ENCODE results near the gene VANGL2. TPM values are rescaled to one million over a fixed set of nuclear protein-coding genes. Genes with fewer than 3 reads are reported as not detected.
A peak's percentile ranks its signal among the peaks of the same experiment; 100 is the strongest.

Gene VANGL2
- total and polyA plus RNA-seq, 4 experiments from 2014 or later, result not detected

DNA sequence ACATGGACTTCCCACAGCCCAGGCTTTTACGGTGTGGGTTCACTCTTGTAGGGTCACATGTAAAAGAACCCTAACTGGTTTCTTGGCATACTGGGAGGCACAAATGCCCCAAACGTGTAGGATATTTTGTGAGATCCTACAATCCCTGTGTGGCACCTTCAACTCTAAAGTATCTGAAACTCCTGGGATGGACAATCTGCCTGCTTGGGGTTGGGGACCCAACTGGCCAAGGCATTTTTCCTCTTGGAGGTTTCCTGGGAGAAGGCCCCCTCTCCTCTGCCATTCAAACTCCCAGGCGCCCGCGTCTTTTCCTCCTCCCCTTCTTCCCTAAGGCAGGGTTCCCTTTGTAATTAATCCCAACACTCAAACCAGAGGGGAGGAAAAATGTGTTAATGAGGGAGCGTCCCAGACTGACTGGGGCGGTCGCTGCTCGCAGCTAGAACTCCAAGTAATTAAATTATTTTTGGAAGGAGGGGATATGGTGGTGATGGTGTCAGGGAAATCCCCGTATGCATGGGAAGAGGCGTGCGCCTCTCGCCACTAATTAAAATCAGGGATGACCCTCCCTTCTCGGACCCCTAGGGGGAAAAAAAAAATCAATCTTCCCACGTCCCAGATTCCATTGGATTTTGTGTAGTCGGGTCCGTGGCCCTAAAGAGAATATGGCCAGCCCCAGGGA is 681 bp upstream of the VANGL2 start:
- H3K4me1 Mint-ChIP-seq, result peaks cover 4 to 11% (median 6%) of the 10 kb centered on the region in 4 donors
- ChIA-PET POLR2A (ENCODE audit: partially characterized antibody) (no interaction called here), CTCF (ENCODE audit: partially characterized antibody) (no interaction called here)
- H3K27me3 Mint-ChIP-seq, result peaks cover 19 to 25% of the 10 kb centered on the region in 2 donors
- no peaks in the 10 kb centered on the region for H3K9me3 Mint-ChIP-seq
- H3K36me3 ChIP-seq (ENCODE audit: insufficient read depth, low read length), result no peaks in the 10 kb centered on the region
- H3K27ac Mint-ChIP-seq, result peak overlapping the region in 1 of 7 donors; percentile 45
- H3K4me3 Mint-ChIP-seq, result peak overlapping the region in 6 of 8 donors; percentile 22 to 62 (median 35)
- H3K27ac ChIP-seq (ENCODE audit: low read depth, low read length), result no peak overlapping the region
- no peak overlapping the region for H3K4me3 ChIP-seq (ENCODE audit: low read length in 2 of 2)
- DNase-seq, result no peak
- intact Hi-C loops (cut with micrococcal nuclease), result no loop called here
- H3K36me3 Mint-ChIP-seq, result no peaks in the 10 kb centered on the region
- peaks cover 15% of the 10 kb centered on the region for H3K4me1 ChIP-seq (ENCODE audit: insufficient read depth, low read length)
- H3K27me3 ChIP-seq (ENCODE audit: insufficient read depth, low read length), result peaks cover 9% of the 10 kb centered on the region
- no peaks in the 10 kb centered on the region for H3K9me3 ChIP-seq (ENCODE audit: control insufficient read depth in 1 of 2, low read length in 2 of 2)

DNA sequence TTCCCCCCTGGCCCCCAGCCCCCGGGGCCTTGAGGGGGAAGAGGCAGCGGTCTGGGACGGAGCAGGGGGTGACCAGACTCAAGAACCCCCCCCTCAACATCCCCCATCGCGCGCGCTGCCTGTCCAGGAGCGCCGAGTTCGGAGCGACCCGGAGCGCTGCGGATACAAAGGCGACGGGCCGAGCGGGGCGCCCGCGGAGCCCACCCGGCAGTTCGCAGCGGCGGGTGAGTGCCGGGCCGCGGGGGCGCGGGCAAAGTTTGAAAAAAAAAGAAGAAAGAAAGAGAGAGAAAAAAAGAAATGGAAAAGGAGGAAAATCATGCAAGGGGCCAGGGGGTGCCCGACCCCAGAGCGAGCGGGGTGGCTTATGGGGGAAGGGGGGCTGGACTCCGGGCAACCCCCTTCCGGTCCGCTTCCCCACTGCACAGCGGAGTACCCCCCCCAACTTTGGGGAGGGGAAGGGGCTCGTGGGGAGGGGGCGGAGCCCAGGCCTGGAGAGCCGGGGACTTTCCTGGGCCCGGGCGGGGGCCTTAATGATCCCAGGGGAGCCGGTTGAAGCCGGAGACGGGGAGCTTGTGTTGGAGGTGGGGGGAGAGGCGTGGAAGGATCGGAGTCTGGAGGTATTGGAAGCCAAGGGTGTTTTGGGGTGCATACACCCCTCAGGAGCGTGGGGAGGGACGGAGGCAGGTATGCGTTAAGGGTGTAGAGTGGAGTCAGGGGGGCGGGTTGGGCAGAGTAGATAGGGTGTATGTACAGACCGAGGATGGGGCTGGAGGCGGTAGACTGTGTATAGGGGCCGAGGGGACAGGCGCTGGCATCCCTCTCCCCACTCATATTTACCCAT is 502 bp downstream of the VANGL2 start:
- Histone ChIP-seq H3K9me3 (ENCODE audit: control insufficient read depth in 1 of 2, low read length in 2 of 2) (no peaks in the 10 kb centered on the region), H3K27ac (ENCODE audit: low read depth, low read length) (no peak overlapping the region), H3K36me3 (ENCODE audit: insufficient read depth, low read length) (no peaks in the 10 kb centered on the region), H3K4me1 (ENCODE audit: insufficient read depth, low read length) (peaks cover 15% of the 10 kb centered on the region), H3K4me3 (ENCODE audit: low read length in 2 of 2) (no peak overlapping the region), H3K27me3 (ENCODE audit: insufficient read depth, low read length) (peaks cover 9% of the 10 kb centered on the region)
- H3K36me3 Mint-ChIP-seq, result no peaks in the 10 kb centered on the region
- peaks cover 4 to 11% (median 6%) of the 10 kb centered on the region in 4 donors for H3K4me1 Mint-ChIP-seq
- no peaks in the 10 kb centered on the region for H3K9me3 Mint-ChIP-seq
- peak overlapping the region; percentile 0 to 77 (median 62) for H3K4me3 Mint-ChIP-seq
- ChIA-PET POLR2A (ENCODE audit: partially characterized antibody) (no interaction called here), CTCF (ENCODE audit: partially characterized antibody) (interaction anchor here (1.0 kb wide), 1 partner anchor 110 kb away, joined by 3 read pairs; no protein-coding TSS in a partner anchor)
- H3K27me3 Mint-ChIP-seq, result peaks cover 19 to 23% of the 10 kb centered on the region in 2 donors
- peak in 1 of 5 donors; percentile 9 for DNase-seq
- no peak overlapping the region for H3K27ac Mint-ChIP-seq
- intact Hi-C loops (cut with micrococcal nuclease), result no loop called here

DNA sequence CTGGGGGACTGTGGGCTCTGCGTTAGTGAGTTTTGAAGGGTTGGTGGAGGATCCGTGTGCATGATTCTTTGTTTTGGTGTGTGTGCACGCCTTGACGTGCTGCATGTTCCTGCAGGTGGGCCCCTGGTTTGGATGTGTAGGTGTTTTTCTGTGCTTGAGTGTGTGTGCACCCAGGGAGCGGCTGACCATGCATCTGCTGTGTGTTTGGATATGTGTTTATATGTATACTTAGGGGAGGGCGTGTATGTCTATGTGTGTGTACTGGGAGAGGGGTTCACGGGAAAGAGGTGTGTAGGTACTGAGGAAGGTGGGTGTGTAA is 1.1 kb downstream of the VANGL2 start:
- no peaks in the 10 kb centered on the region for H3K36me3 Mint-ChIP-seq
- ChIA-PET CTCF (ENCODE audit: partially characterized antibody) (interaction anchor here (1.0 kb wide), 1 partner anchor 110 kb away, joined by 3 read pairs; no protein-coding TSS in a partner anchor), POLR2A (ENCODE audit: partially characterized antibody) (no interaction called here)
- Histone ChIP-seq H3K27ac (ENCODE audit: low read depth, low read length) (no peak overlapping the region), H3K4me3 (ENCODE audit: low read length in 2 of 2) (no peak overlapping the region), H3K9me3 (ENCODE audit: control insufficient read depth in 1 of 2, low read length in 2 of 2) (no peaks in the 10 kb centered on the region), H3K27me3 (ENCODE audit: insufficient read depth, low read length) (peaks cover 9% of the 10 kb centered on the region), H3K4me1 (ENCODE audit: insufficient read depth, low read length) (peaks cover 15% of the 10 kb centered on the region), H3K36me3 (ENCODE audit: insufficient read depth, low read length) (no peaks in the 10 kb centered on the region)
- peak overlapping the region in 7 of 8 donors; percentile 0 to 77 (median 74) for H3K4me3 Mint-ChIP-seq
- H3K27ac Mint-ChIP-seq, result no peak overlapping the region
- no peak for DNase-seq
- H3K4me1 Mint-ChIP-seq, result peaks cover 4 to 11% (median 6%) of the 10 kb centered on the region in 4 donors
- H3K27me3 Mint-ChIP-seq, result peaks cover 19 to 21% of the 10 kb centered on the region in 2 donors
- no peaks in the 10 kb centered on the region for H3K9me3 Mint-ChIP-seq
- intact Hi-C loops (cut with micrococcal nuclease), result no loop called here

DNA sequence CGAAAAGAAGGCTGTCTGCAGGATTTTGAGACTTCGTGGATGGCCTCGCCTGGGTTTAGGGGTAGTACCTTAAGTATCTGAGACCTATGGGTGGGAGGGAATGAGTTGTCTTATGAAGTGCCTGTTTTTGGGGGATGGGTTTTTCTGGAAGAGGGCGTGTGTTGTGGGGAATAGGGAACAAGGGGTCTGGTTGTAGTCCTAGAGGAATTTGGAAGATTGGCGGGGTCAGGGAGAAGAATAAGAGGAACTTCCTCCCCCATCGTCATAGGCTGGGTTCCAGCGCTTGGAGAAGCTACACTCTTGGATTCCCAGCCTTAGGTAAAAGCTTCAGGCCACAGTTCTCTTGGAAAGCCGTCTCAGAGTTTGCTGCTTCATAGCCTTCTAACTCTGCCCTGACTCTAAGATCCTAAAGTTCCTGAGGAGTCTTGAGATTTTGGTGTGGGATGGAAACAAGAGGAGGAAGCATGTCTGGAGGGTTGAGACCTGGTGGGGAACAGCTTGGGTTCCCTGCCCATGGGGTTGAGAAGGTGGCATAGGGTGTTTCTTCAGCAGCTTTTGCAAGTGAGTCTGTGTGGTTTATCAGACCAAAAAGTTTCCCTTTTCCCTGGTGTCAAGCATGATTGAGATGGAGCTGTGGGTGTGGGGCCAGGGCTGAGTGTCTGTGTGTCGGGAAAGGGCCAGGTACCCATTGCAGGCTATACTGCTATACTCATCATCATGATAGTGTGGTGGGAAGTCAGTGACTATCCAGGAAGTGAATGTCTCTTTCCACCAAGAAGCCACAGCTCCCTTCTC is 1.8 kb downstream of the VANGL2 start:
- no peak overlapping the region for H3K4me3 ChIP-seq (ENCODE audit: low read length in 2 of 2)
- ChIA-PET CTCF (ENCODE audit: partially characterized antibody) (no interaction called here), POLR2A (ENCODE audit: partially characterized antibody) (no interaction called here)
- H3K36me3 Mint-ChIP-seq, result no peaks in the 10 kb centered on the region
- no peak overlapping the region for H3K27ac ChIP-seq (ENCODE audit: low read depth, low read length)
- no peak for DNase-seq
- no peak overlapping the region for H3K27ac Mint-ChIP-seq
- H3K4me1 Mint-ChIP-seq, result peaks cover 4 to 11% (median 6%) of the 10 kb centered on the region in 4 donors
- H3K9me3 ChIP-seq (ENCODE audit: control insufficient read depth in 1 of 2, low read length in 2 of 2), result no peaks in the 10 kb centered on the region
- H3K9me3 Mint-ChIP-seq, result no peaks in the 10 kb centered on the region
- peaks cover 15% of the 10 kb centered on the region for H3K4me1 ChIP-seq (ENCODE audit: insufficient read depth, low read length)
- no peak overlapping the region for H3K4me3 Mint-ChIP-seq
- peaks cover 19 to 21% of the 10 kb centered on the region in 2 donors for H3K27me3 Mint-ChIP-seq
- H3K27me3 ChIP-seq (ENCODE audit: insufficient read depth, low read length), result peaks cover 9% of the 10 kb centered on the region
- H3K36me3 ChIP-seq (ENCODE audit: insufficient read depth, low read length), result no peaks in the 10 kb centered on the region
- intact Hi-C loops (cut with micrococcal nuclease), result no loop called here

DNA sequence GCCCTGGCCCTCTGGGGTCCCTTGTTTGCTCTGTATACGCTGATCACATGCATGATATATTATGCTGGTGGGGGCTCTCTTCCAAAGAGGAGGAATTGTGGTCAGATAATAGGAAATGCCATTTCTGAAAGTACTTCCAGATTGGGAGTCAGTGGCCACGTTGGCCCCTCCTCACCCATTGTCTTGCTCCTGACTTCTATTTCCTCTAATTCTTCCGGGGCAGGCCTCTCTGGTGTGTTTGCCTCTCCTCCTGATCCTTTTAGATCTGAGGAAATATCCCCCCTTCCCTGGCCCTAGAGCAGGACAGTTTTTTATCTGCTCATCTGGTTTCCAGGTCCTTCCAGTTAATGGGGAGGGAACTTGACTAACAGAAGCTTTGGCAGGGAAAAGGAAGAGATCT is 2.9 kb downstream of the VANGL2 start:
- no peaks in the 10 kb centered on the region for H3K36me3 Mint-ChIP-seq
- intact Hi-C loops (cut with micrococcal nuclease), result no loop called here
- no peak overlapping the region for H3K4me3 Mint-ChIP-seq
- Histone ChIP-seq H3K27ac (ENCODE audit: low read depth, low read length) (no peak overlapping the region), H3K4me3 (ENCODE audit: low read length in 2 of 2) (no peak overlapping the region), H3K9me3 (ENCODE audit: control insufficient read depth in 1 of 2, low read length in 2 of 2) (no peaks in the 10 kb centered on the region), H3K36me3 (ENCODE audit: insufficient read depth, low read length) (no peaks in the 10 kb centered on the region), H3K4me1 (ENCODE audit: insufficient read depth, low read length) (peaks cover 15% of the 10 kb centered on the region), H3K27me3 (ENCODE audit: insufficient read depth, low read length) (peaks cover 9% of the 10 kb centered on the region)
- ChIA-PET CTCF (ENCODE audit: partially characterized antibody) (no interaction called here), POLR2A (ENCODE audit: partially characterized antibody) (no interaction called here)
- no peaks in the 10 kb centered on the region for H3K9me3 Mint-ChIP-seq
- no peak overlapping the region for H3K27ac Mint-ChIP-seq
- no peak for DNase-seq
- peaks cover 19 to 21% of the 10 kb centered on the region in 2 donors for H3K27me3 Mint-ChIP-seq
- H3K4me1 Mint-ChIP-seq, result peaks cover 4 to 11% (median 6%) of the 10 kb centered on the region in 4 donors

DNA sequence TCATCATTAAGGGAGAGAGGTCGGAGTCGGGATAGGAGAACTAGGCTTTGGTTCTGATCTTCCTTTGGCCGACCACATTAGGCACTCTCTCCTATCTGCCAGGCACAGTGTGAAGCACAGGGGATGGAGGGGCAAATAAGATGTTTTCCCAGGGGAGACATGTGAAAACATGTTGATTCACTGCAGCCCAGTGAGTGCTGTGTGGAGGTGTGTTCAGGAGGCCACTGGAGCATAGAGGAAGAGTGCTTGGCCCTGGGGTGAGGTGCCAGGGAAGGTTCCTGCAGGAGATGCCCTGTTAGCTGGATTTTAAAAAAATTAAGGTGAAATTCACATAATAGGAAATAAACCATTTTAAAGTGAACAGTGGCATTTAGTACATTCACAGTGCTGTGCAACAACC is 3.7 kb downstream of the VANGL2 start:
- peaks cover 15% of the 10 kb centered on the region for H3K4me1 ChIP-seq (ENCODE audit: insufficient read depth, low read length)
- Mint-ChIP-seq H3K36me3 (no peaks in the 10 kb centered on the region), H3K27me3 (peaks cover 17% of the 10 kb centered on the region in 2 donors), H3K4me3 (no peak overlapping the region), H3K27ac (peak overlapping the region in 1 of 7 donors; percentile 30), H3K4me1 (peaks cover 4 to 8% (median 6%) of the 10 kb centered on the region in 4 donors), H3K9me3 (no peaks in the 10 kb centered on the region)
- H3K4me3 ChIP-seq (ENCODE audit: low read length in 2 of 2), result no peak overlapping the region
- H3K9me3 ChIP-seq (ENCODE audit: control insufficient read depth in 1 of 2, low read length in 2 of 2), result no peaks in the 10 kb centered on the region
- peaks cover 9% of the 10 kb centered on the region for H3K27me3 ChIP-seq (ENCODE audit: insufficient read depth, low read length)
- POLR2A ChIA-PET (ENCODE audit: partially characterized antibody), result no interaction called here
- no peak overlapping the region for H3K27ac ChIP-seq (ENCODE audit: low read depth, low read length)
- no peaks in the 10 kb centered on the region for H3K36me3 ChIP-seq (ENCODE audit: insufficient read depth, low read length)
- CTCF ChIA-PET (ENCODE audit: partially characterized antibody), result no interaction called here
- intact Hi-C loops (cut with micrococcal nuclease), result no loop called here
- DNase-seq, result no peak

DNA sequence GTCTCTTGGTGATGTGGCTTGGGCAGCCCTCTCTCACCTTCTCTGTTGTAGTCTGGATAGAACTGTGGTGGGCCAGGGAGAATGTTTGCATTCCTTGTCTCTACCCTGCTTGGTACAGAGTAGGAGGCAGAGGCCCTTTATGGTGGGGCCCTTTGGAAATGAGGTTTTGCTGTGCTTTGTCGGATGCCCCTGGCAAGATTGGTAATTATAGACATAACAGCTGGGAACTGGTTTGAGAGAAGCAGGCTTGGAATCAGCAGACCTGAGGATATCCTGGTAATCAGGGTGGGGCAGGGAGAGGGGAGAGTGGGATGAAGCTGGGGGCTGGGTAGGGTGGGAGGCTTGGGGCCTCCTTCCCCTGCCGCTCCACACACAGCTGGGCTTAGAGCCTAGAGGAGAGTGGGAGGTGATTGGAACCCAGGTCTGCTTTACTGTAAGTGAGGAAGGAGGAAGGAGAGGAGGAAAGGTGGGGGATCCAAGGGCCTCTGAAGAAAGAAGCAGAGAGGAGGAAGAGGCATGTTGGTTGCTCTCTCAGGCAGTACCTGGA is 5.0 kb downstream of the VANGL2 start:
- H3K4me1 ChIP-seq (ENCODE audit: insufficient read depth, low read length), result peaks cover 9% of the 10 kb centered on the region
- peaks cover 9% of the 10 kb centered on the region for H3K27me3 ChIP-seq (ENCODE audit: insufficient read depth, low read length)
- peaks cover 4 to 7% (median 5%) of the 10 kb centered on the region in 4 donors for H3K4me1 Mint-ChIP-seq
- intact Hi-C loops (cut with micrococcal nuclease), result no loop called here
- no peaks in the 10 kb centered on the region for H3K36me3 ChIP-seq (ENCODE audit: insufficient read depth, low read length)
- no peak for DNase-seq
- ChIA-PET CTCF (ENCODE audit: partially characterized antibody) (no interaction called here), POLR2A (ENCODE audit: partially characterized antibody) (no interaction called here)
- no peaks in the 10 kb centered on the region for H3K9me3 ChIP-seq (ENCODE audit: control insufficient read depth in 1 of 2, low read length in 2 of 2)
- H3K4me3 Mint-ChIP-seq, result no peak overlapping the region
- H3K4me3 ChIP-seq (ENCODE audit: low read length in 2 of 2), result no peak overlapping the region
- peaks cover 16 to 17% of the 10 kb centered on the region in 2 donors for H3K27me3 Mint-ChIP-seq
- no peak overlapping the region for H3K27ac ChIP-seq (ENCODE audit: low read depth, low read length)
- no peaks in the 10 kb centered on the region for H3K36me3 Mint-ChIP-seq
- no peaks in the 10 kb centered on the region for H3K9me3 Mint-ChIP-seq
- H3K27ac Mint-ChIP-seq, result no peak overlapping the region
